Suprapubic skin (tissue), 4 donors: ENCODE results near the gene MARCHF10. TPM values are rescaled to one million over a fixed set of nuclear protein-coding genes. Genes with fewer than 3 reads are reported as not detected.

Experiments used
- DNase-seq, 2 donors: peaks; one replicate each; pipeline ENCODE4 v3.0.0-alpha.2; 2019; ENCODE audit warnings: low spot score in 2 of 2
- H3K27ac ChIP-seq: fragments of 200-600 bp; sonication (generic); one replicate; pipeline ENCODE4 v1.5.1; 2019
- H3K27me3 ChIP-seq: fragments of 200-600 bp; sonication (generic); one replicate; pipeline ENCODE4 v1.5.1; 2019
- H3K36me3 ChIP-seq: fragments of 200-600 bp; sonication (generic); one replicate; pipeline ENCODE4 v1.5.1; 2019
- H3K4me1 ChIP-seq: fragments of 200-600 bp; sonication (generic); one replicate; pipeline ENCODE4 v1.5.1; 2019
- H3K4me3 ChIP-seq: fragments of 200-600 bp; sonication (generic); one replicate; pipeline ENCODE4 v1.5.1; 2019; ENCODE audit warnings: mild to moderate bottlenecking
- H3K9me3 ChIP-seq: fragments of 200-600 bp; sonication (generic); one replicate; pipeline ENCODE4 v1.5.1; 2019
- EP300 ChIP-seq: sonication (generic); formaldehyde crosslinking; IDR thresholded peaks from one replicate; pipeline ENCODE4 v1.6.1; 2017; ENCODE audit warnings: antibody characterized with exemption
- POLR2A ChIP-seq, 2 donors: fragments of 450-650 bp; IDR thresholded peaks; one replicate each; pipeline ENCODE4 v1.6.1; 2017; ENCODE audit warnings: antibody characterized with exemption in 2 of 2, mild to moderate bottlenecking in 2 of 2, moderate library complexity in 2 of 2
- POLR2AphosphoS5 ChIP-seq, 3 donors: sonication (generic); formaldehyde crosslinking; IDR thresholded peaks; one replicate each; pipeline ENCODE4 v1.6.1; 2017; ENCODE audit warnings: antibody characterized with exemption in 3 of 3
- WGBS: methylation state at CpG from one replicate; pipeline ENCODE4 v1.1.5; 2018; 5-methylcytosine and 5-hydroxymethylcytosine counted together
- total RNA-seq, 4 donors: library from RNA; depleted of rRNA; stranded (reverse); fragments of >200 nt; gene quantifications; one replicate each; pipeline ENCODE4 v1.1.0, GENCODE V29; 2016
- TF ChIP-seq, protein P1 (sequence below), 2 donors: fragments of 200-600 bp in 1 of 2; fragments of 450-650 bp in 1 of 2; sonication (generic) in 1 of 2; IDR thresholded peaks; one replicate each; pipeline ENCODE4 v1.5.1; 2016 to 2019; ENCODE audit warnings: antibody characterized with exemption in 2 of 2, mild to moderate bottlenecking in 1 of 2, moderate library complexity in 1 of 2

The MARCHF10 gene
- total RNA-seq, 4 donors from 2014 or later = not detected

GRCh38 chr17:62760945-62761267, 47.2 kb downstream of the MARCHF10 start:
- no peaks in the 10 kb centered on the region for H3K36me3 ChIP-seq
- H3K4me1 ChIP-seq = no peaks in the 10 kb centered on the region
- no peak overlapping the region for H3K4me3 ChIP-seq
- TF ChIP-seq EP300 = no peak
- TF ChIP-seq POLR2A (IDR thresholded peaks at IDR 0.05) = no peak
- no peak for TF ChIP-seq POLR2AphosphoS5 (IDR thresholded peaks at IDR 0.05)
- TF ChIP-seq, protein P1, sequence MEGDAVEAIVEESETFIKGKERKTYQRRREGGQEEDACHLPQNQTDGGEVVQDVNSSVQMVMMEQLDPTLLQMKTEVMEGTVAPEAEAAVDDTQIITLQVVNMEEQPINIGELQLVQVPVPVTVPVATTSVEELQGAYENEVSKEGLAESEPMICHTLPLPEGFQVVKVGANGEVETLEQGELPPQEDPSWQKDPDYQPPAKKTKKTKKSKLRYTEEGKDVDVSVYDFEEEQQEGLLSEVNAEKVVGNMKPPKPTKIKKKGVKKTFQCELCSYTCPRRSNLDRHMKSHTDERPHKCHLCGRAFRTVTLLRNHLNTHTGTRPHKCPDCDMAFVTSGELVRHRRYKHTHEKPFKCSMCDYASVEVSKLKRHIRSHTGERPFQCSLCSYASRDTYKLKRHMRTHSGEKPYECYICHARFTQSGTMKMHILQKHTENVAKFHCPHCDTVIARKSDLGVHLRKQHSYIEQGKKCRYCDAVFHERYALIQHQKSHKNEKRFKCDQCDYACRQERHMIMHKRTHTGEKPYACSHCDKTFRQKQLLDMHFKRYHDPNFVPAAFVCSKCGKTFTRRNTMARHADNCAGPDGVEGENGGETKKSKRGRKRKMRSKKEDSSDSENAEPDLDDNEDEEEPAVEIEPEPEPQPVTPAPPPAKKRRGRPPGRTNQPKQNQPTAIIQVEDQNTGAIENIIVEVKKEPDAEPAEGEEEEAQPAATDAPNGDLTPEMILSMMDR (IDR thresholded peaks at IDR 0.05) = no peak
- DNase-seq = no peak
- H3K9me3 ChIP-seq = no peaks in the 10 kb centered on the region
- H3K27ac ChIP-seq = no peak overlapping the region
- 71% methylated on average over 2 of the region's 2 CpGs for WGBS
- H3K27me3 ChIP-seq = no peaks in the 10 kb centered on the region

DNA sequence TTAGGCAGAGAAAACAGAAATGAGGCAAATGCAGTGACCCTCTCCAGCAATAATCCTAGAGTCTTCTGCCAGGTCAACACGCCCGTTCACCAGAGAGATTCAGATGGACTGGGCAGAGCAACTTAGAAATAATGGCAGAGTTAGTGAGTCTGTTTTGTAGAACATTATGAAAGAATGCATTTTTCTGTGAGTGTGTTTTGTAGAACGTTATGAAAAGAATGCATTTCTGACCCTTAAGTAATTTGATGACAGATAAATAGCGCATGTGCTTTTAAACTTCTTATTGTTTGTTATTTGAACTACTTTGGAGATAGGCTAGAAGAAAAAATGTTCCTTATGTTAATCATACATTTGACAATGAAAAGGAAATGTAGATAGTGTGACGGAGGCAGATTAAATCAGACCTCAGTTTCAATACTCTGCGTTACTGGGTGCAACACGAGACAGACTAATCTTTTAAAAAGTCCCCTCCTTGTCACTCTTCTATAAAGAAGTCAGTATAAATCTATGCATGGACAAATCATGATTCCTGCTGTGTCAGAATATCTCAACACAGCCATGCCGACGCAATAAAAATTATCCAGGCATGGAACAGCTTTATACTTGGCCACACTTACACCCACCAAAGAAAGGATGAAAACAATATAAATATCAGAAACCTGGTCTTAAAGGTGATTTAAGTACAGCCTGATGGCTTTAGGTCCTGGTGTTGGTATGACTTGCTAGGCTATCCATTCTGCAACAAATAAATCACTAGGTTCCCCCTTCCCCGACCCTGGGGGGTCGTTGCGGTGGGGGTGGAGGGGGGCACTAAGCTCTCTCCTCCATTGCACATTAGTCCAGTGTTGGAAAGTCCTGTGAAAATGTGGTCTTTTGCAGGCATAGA, 47.8 kb downstream of the MARCHF10 start:
- H3K4me3 ChIP-seq = no peak overlapping the region
- peaks cover 3% of the 10 kb centered on the region for H3K4me1 ChIP-seq
- no peaks in the 10 kb centered on the region for H3K9me3 ChIP-seq
- H3K27me3 ChIP-seq = no peaks in the 10 kb centered on the region
- no peak overlapping the region for H3K27ac ChIP-seq
- H3K36me3 ChIP-seq = no peaks in the 10 kb centered on the region
- WGBS = 65% methylated on average over 12 of the region's 12 CpGs
- DNase-seq = no peak
- no peak for TF ChIP-seq POLR2A (IDR thresholded peaks at IDR 0.05)

DNA sequence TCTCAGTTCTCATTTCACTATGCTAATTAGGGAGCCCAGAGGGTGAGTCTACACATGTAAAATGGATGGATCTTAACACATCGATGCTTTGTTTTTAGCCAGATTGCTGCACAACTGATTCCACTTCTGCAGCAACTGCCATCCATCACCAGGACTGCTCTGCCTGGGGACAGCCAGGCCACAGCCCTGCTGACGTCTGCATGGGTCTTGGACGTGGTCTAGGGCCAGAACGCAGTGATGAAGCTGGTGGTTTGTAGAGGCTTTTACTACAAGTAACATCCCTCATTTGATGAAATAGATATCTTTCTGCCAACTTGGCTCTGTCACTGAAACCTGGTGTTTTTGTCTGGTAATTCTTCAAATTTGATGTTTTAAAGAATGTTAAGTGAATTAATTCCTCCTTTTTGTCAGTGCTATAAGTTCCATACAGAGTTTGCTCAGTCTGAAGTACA, 50.6 kb downstream of the MARCHF10 start:
- DNase-seq = peak in 1 of 2 donors; percentile 52
- Histone ChIP-seq H3K4me3 (no peak overlapping the region), H3K27me3 (no peaks in the 10 kb centered on the region), H3K4me1 (peaks cover 8% of the 10 kb centered on the region), H3K9me3 (no peaks in the 10 kb centered on the region), H3K36me3 (no peaks in the 10 kb centered on the region), H3K27ac (no peak overlapping the region)
- 33% methylated on average over 4 of the region's 4 CpGs for WGBS
- no peak for TF ChIP-seq POLR2AphosphoS5 (IDR thresholded peaks at IDR 0.05)
- TF ChIP-seq, protein P1 (IDR thresholded peaks at IDR 0.05) = no peak
- no peak for TF ChIP-seq POLR2A (IDR thresholded peaks at IDR 0.05)
- no peak for TF ChIP-seq EP300

DNA sequence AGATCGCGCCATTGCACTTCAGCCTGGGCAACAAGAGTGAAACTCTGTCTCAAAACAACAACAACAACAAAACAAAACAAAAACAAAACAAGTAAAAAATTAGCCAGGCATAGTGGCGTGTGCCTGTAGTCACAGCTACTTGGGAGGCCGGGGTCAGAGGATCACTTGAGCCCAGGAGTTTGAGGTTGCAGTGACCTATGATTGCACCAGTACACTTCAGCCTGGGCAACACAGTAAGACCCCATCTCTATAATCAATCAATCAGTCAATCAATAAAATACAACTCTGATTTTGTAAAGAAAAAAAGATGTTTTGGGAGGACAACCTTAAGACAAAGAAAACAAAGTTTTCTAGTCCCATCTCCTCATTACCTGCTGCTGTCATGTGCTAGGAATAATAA, 51.9 kb downstream of the MARCHF10 start:
- DNase-seq = peak in 1 of 2 donors; percentile 41
- Histone ChIP-seq H3K4me3 (no peak overlapping the region), H3K4me1 (peaks cover 8% of the 10 kb centered on the region), H3K36me3 (no peaks in the 10 kb centered on the region), H3K9me3 (no peaks in the 10 kb centered on the region), H3K27ac (no peak overlapping the region), H3K27me3 (no peaks in the 10 kb centered on the region)
- 97% methylated on average over 4 of the region's 4 CpGs for WGBS
- TF ChIP-seq, protein P1 (IDR thresholded peaks at IDR 0.05) = no peak
- TF ChIP-seq EP300 (no peak), POLR2A (IDR thresholded peaks at IDR 0.05) (no peak), POLR2AphosphoS5 (IDR thresholded peaks at IDR 0.05) (no peak)

- peak in 1 of 2 donors; percentile 63 for DNase-seq
- no peak overlapping the region for H3K4me3 ChIP-seq
- TF ChIP-seq EP300 (no peak), POLR2A (IDR thresholded peaks at IDR 0.05) (no peak), POLR2AphosphoS5 (IDR thresholded peaks at IDR 0.05) (no peak)
- TF ChIP-seq, protein P1 (IDR thresholded peaks at IDR 0.05) = no peak
- no peak overlapping the region for H3K27ac ChIP-seq
- H3K4me1 ChIP-seq = peaks cover 16% of the 10 kb centered on the region
- H3K36me3 ChIP-seq = no peaks in the 10 kb centered on the region
- no peaks in the 10 kb centered on the region for H3K27me3 ChIP-seq
- 47% methylated on average over 9 of the region's 10 CpGs for WGBS
- no peaks in the 10 kb centered on the region for H3K9me3 ChIP-seq
Observed at GRCh38 chr17:62755141-62755851, 52.8 kb downstream of the MARCHF10 start.
